Trophoblast cell (in vitro differentiated cells and primary cell): ENCODE measurements around the gene LPP.

Source experiments
- DNase-seq, 2 donors: peaks; one replicate each; pipeline ENCODE4 v3.0.0-alpha.2; 2016
- H2AFZ ChIP-seq: 2 replicates; pipeline ENCODE4 v1.6.1; 2013; ENCODE audit warnings: low read length, moderate library complexity, mild to moderate bottlenecking; ENCODE audit not compliant: insufficient read depth, poor library complexity
- H2AK5ac ChIP-seq: 2 replicates; pipeline ENCODE4 v1.6.1; 2013; ENCODE audit warnings: mild to moderate bottlenecking, low read length
- H2BK120ac ChIP-seq: 2 replicates; pipeline ENCODE4 v1.6.1; 2013; ENCODE audit warnings: low read length, mild to moderate bottlenecking, moderate library complexity; ENCODE audit not compliant: insufficient read depth, poor library complexity
- H2BK12ac ChIP-seq: 2 replicates; pipeline ENCODE4 v1.6.1; 2013; ENCODE audit warnings: mild to moderate bottlenecking, low read length, moderate library complexity
- H2BK5ac ChIP-seq: 2 replicates; pipeline ENCODE4 v1.6.1; 2013; ENCODE audit warnings: low read length, low read depth, moderate library complexity, mild to moderate bottlenecking; ENCODE audit not compliant: poor library complexity
- H3K14ac ChIP-seq: 2 replicates; pipeline ENCODE4 v1.6.1; 2013; ENCODE audit warnings: mild to moderate bottlenecking, low read length
- H3K18ac ChIP-seq: 2 replicates; pipeline ENCODE4 v1.6.1; 2013; ENCODE audit warnings: mild to moderate bottlenecking, low read length
- H3K23ac ChIP-seq: 2 replicates; pipeline ENCODE4 v1.6.1; 2013; ENCODE audit warnings: low read length
- H3K27ac ChIP-seq: 2 replicates; pipeline ENCODE4 v1.5.1; 2013; ENCODE audit warnings: low read depth, mild to moderate bottlenecking, inconsistent platforms, low read length, moderate library complexity
- H3K27me3 ChIP-seq: 2 replicates; pipeline ENCODE4 v1.6.1; 2013; ENCODE audit warnings: inconsistent platforms, mild to moderate bottlenecking, low read length, moderate library complexity; ENCODE audit not compliant: insufficient read depth
- H3K36me3 ChIP-seq, 2 experiments: 1 replicate in 1 of 2; 2 replicates in 1 of 2; pipeline ENCODE4 v1.6.1; 2013; ENCODE audit warnings: low read length in 2 of 2, mild to moderate bottlenecking in 2 of 2, moderate library complexity in 1 of 2; ENCODE audit not compliant: insufficient read depth in 2 of 2, control insufficient read depth in 1 of 2
- H3K4ac ChIP-seq: 2 replicates; pipeline ENCODE4 v1.6.1; 2013; ENCODE audit warnings: low read depth, mild to moderate bottlenecking, low read length, moderate library complexity
- H3K4me1 ChIP-seq, 2 experiments: 1 replicate in 1 of 2; 2 replicates in 1 of 2; pipeline ENCODE4 v1.6.1; 2013; ENCODE audit warnings: low read length in 2 of 2, mild to moderate bottlenecking in 2 of 2, moderate library complexity in 1 of 2; ENCODE audit not compliant: insufficient read depth in 2 of 2, control insufficient read depth in 1 of 2
- H3K4me2 ChIP-seq: 2 replicates; pipeline ENCODE4 v1.6.1; 2013; ENCODE audit warnings: inconsistent platforms, mild to moderate bottlenecking, low read length, moderate library complexity
- H3K4me3 ChIP-seq: 2 replicates; pipeline ENCODE4 v1.5.1; 2013; ENCODE audit warnings: mild to moderate bottlenecking, low read depth, low read length, inconsistent platforms
- H3K79me1 ChIP-seq: one replicate; pipeline ENCODE4 v1.6.1; 2013; ENCODE audit warnings: low read length
- H3K79me2 ChIP-seq: 2 replicates; pipeline ENCODE4 v1.6.1; 2013; ENCODE audit warnings: low read length, mild to moderate bottlenecking; ENCODE audit not compliant: control insufficient read depth, insufficient read depth, poor library complexity
- H3K9ac ChIP-seq: 2 replicates; pipeline ENCODE4 v1.6.1; 2013; ENCODE audit warnings: mild to moderate bottlenecking, low read length
- H3K9me3 ChIP-seq: 2 replicates; pipeline ENCODE4 v1.6.1; 2013; ENCODE audit warnings: low read depth, mild to moderate bottlenecking, control low read depth, inconsistent platforms, low read length; ENCODE audit not compliant: insufficient read depth
- H4K12ac ChIP-seq: 2 replicates; pipeline ENCODE4 v1.6.1; 2013; ENCODE audit warnings: low read depth, mild to moderate bottlenecking, low read length, moderate library complexity
- H4K8ac ChIP-seq: 2 replicates; pipeline ENCODE4 v1.6.1; 2013; ENCODE audit warnings: low read depth, mild to moderate bottlenecking, low read length, moderate library complexity
- H4K91ac ChIP-seq: one replicate; pipeline ENCODE4 v1.6.1; 2013; ENCODE audit warnings: low read depth, mild to moderate bottlenecking, low read length, moderate library complexity
- WGBS: extraction: QIAGEN DNeasy Blood & Tissue Kit; methylation state at CpG from one replicate; pipeline ENCODE4 v1.1.7; 2013; ENCODE audit warnings: missing lambda C conversion rate; ENCODE audit not compliant: insufficient read length, insufficient coverage; ENCODE audit errors: extremely low coverage; 5-methylcytosine and 5-hydroxymethylcytosine counted together

The LPP gene

DNA sequence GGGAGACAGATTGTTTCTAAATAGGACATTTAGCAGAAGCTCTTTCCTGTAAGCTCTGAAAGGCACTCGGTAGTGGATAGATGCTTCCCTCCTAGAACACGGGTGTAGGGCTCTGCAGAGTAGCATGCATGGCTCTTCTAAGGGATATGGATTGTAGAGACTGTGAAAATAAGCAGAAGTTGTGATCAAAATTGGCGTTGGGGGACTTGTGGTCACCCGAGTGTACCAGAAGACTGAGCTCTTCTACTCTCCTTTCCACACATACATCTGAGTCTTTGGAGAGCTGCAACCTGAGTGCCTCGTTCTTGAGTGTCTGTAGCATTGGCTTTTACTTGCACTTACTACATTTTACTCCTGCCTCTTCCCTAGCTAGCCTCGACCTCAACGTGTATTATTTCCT, 197.7 kb downstream of the LPP start:
- Histone ChIP-seq H4K8ac (no peak overlapping the region), H4K12ac (no peak overlapping the region), H3K4ac (no peak overlapping the region), H2BK12ac (no peak overlapping the region), H2AFZ (no peak overlapping the region), H2AK5ac (no peak overlapping the region), H3K79me1 (no peaks in the 10 kb centered on the region), H2BK5ac (no peak overlapping the region), H3K27ac (no peak overlapping the region), H4K91ac (no peak overlapping the region), H3K9ac (no peak overlapping the region), H3K4me2 (no peak overlapping the region), H2BK120ac (no peak overlapping the region), H3K14ac (no peak overlapping the region), H3K79me2 (no peaks in the 10 kb centered on the region), H3K4me1 (peaks cover 2 to 7% of the 10 kb centered on the region in 2 experiments), H3K18ac (no peak overlapping the region), H3K9me3 (no peaks in the 10 kb centered on the region), H3K23ac (no peak overlapping the region), H3K4me3 (no peak overlapping the region), H3K36me3 (no peaks in the 10 kb centered on the region), H3K27me3 (no peaks in the 10 kb centered on the region)
- DNase-seq = no peak
- WGBS = no CpG with 5 or more reads among the region's 7 CpGs

DNA sequence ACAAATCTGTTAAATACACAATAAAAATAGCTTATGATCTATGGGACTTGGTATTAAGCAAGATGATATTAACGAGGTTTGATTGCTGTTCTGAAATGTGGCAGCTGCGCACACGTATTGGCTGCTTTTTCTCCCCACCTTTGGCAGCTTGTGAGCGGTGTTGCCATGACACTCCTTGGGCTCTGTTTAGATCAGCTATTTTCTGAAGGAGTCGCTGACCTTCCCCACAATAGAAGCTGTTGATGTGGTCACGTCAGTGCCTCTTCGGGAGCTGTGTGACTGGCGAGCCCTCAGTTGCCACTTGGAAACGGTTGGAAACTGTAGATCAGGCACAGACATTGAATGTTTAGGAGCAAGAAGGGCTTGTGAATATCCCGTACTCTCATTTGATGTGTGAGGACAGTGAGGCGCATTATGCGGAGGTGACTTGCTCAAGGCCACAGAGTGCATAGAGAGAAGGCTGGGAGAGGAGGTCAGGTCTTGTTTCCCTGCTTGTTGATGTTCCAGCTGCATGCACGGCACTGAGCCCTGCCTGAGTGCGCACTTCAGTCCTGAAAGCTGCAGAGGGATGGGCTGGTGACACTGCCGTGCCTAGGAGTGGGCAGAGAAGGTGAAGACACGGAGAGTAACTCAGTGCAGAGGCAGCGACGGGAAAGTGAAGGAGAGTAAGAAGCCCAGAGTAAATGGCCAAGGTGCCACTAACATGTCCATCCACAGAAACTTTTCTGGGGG, 198.4 kb downstream of the LPP start:
- Histone ChIP-seq H3K23ac (no peak overlapping the region), H3K4me1 (peaks cover 2 to 7% of the 10 kb centered on the region in 2 experiments), H3K18ac (no peak overlapping the region), H2BK12ac (no peak overlapping the region), H4K8ac (no peak overlapping the region), H3K14ac (no peak overlapping the region), H3K9me3 (no peaks in the 10 kb centered on the region), H3K27me3 (no peaks in the 10 kb centered on the region), H3K4ac (no peak overlapping the region), H2BK120ac (no peak overlapping the region), H2BK5ac (no peak overlapping the region), H3K36me3 (no peaks in the 10 kb centered on the region), H3K4me2 (no peak overlapping the region), H2AK5ac (no peak overlapping the region), H3K9ac (no peak overlapping the region), H3K79me1 (no peaks in the 10 kb centered on the region), H2AFZ (no peak overlapping the region), H3K4me3 (no peak overlapping the region), H3K27ac (no peak overlapping the region), H4K12ac (no peak overlapping the region), H3K79me2 (no peaks in the 10 kb centered on the region), H4K91ac (no peak overlapping the region)
- DNase-seq = no peak
- WGBS = no CpG with 5 or more reads among the region's 18 CpGs

DNA sequence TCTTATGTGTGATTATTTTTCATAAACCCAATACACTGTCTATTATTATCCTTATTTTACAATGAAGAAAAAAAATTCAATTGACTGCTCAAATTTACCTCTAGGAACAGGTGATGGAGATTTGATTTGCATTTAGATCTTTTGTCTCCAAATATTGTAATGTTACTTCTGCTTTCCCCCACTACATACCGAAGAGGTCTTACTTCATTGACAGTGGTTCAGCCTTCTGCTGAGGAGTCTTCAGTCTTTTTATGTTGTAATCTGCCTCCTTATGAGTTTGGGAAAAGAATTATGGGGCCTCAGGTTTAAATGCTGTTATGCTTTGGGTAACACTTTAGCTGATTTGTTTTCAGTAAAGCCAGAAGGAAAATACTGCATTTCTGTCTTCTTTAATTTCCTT, 199.5 kb downstream of the LPP start:
- no peak overlapping the region for H3K27ac ChIP-seq
- H3K4me2 ChIP-seq = no peak overlapping the region
- H3K36me3 ChIP-seq = no peaks in the 10 kb centered on the region
- no peak overlapping the region for H4K8ac ChIP-seq
- H3K18ac ChIP-seq = no peak overlapping the region
- no peaks in the 10 kb centered on the region for H3K27me3 ChIP-seq
- H4K12ac ChIP-seq = no peak overlapping the region
- no CpG with 5 or more reads among the region's 1 CpG for WGBS
- no peak for DNase-seq
- H3K4me3 ChIP-seq = no peak overlapping the region
- H3K23ac ChIP-seq = no peak overlapping the region
- no peak overlapping the region for H2BK120ac ChIP-seq
- H3K4ac ChIP-seq = no peak overlapping the region
- H2BK5ac ChIP-seq = no peak overlapping the region
- H3K14ac ChIP-seq = no peak overlapping the region
- peaks cover 2 to 7% of the 10 kb centered on the region in 2 experiments for H3K4me1 ChIP-seq
- no peaks in the 10 kb centered on the region for H3K79me2 ChIP-seq
- H2AFZ ChIP-seq = no peak overlapping the region
- no peak overlapping the region for H3K9ac ChIP-seq
- H2BK12ac ChIP-seq = no peak overlapping the region
- H3K9me3 ChIP-seq = no peaks in the 10 kb centered on the region
- H4K91ac ChIP-seq = no peak overlapping the region
- no peak overlapping the region for H2AK5ac ChIP-seq
- no peaks in the 10 kb centered on the region for H3K79me1 ChIP-seq

DNA sequence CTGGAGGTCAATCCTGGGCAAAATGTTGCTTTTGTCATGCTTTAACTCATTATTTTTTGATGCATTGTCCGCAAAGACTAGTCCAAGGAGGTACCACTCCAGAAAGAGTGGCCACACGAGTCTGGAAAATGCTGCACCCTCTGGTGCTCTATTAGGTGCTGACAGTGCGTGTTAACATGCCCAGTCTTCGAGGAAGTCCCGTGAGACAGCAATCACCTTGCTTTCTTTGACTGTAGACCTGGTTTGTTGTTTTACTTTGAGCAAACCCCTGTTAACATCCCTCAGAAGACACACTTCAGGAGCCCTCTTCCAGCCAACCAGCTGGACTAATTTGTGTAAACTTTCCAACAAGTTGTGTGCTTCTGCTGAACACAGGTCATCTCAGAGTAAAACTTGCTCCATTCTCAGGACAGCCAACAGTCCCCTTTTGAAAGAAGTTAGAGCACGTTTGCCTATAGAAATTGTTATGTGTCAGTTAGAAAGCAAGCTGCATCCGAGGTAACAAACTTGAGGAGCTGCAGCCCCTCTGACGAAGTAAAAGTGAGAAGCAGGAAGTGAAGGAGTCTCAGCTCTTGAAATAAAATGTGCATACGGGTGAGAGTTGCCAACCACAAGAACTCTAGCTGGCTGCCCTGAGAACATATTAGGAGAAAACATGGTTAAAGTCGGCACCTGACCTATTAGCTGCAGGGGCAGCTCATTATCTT, 205.0 kb downstream of the LPP start:
- no peak overlapping the region for H4K12ac ChIP-seq
- peaks cover 0 to 2% of the 10 kb centered on the region in 2 experiments for H3K4me1 ChIP-seq
- H3K4ac ChIP-seq = no peak overlapping the region
- H3K9me3 ChIP-seq = no peaks in the 10 kb centered on the region
- H3K79me2 ChIP-seq = no peaks in the 10 kb centered on the region
- H3K36me3 ChIP-seq = no peaks in the 10 kb centered on the region
- H3K9ac ChIP-seq = no peak overlapping the region
- H3K27me3 ChIP-seq = no peaks in the 10 kb centered on the region
- no peak overlapping the region for H3K27ac ChIP-seq
- H3K79me1 ChIP-seq = no peaks in the 10 kb centered on the region
- no peak overlapping the region for H3K4me3 ChIP-seq
- no peak for DNase-seq
- no peak overlapping the region for H2BK120ac ChIP-seq
- no peak overlapping the region for H4K91ac ChIP-seq
- H2AFZ ChIP-seq = no peak overlapping the region
- H3K14ac ChIP-seq = no peak overlapping the region
- no CpG with 5 or more reads among the region's 10 CpGs for WGBS
- H2BK5ac ChIP-seq = no peak overlapping the region
- no peak overlapping the region for H2AK5ac ChIP-seq
- no peak overlapping the region for H2BK12ac ChIP-seq
- no peak overlapping the region for H4K8ac ChIP-seq
- no peak overlapping the region for H3K4me2 ChIP-seq
- H3K23ac ChIP-seq = no peak overlapping the region
- H3K18ac ChIP-seq = no peak overlapping the region
